Adrenal gland (tissue), 5 donors: ENCODE results near the gene KDM4C.

Source experiments
- CTCF ChIP-seq, 6 experiments: fragments of 450-650 bp in 4 of 6; fragments of 200-600 bp in 2 of 6; sonication (generic) in 1 of 6; IDR thresholded peaks; 1 replicate in 5 of 6; 2 replicates in 1 of 6; pipeline versions ENCODE4 v1.5.1 to v1.8.0; 2016 to 2021; ENCODE audit warnings: antibody characterized with exemption in 6 of 6, mild to moderate bottlenecking in 2 of 6, moderate library complexity in 1 of 6
- POLR2A ChIP-seq, 2 donors: fragments of 450-650 bp; IDR thresholded peaks; one replicate each; pipeline ENCODE4 v1.6.1; 2017; ENCODE audit warnings: antibody characterized with exemption in 2 of 2, mild to moderate bottlenecking in 2 of 2, moderate library complexity in 1 of 2
- donor health status: DM: no; HTN: no; CAD: no.

GRCh38 chr9:6771722-6772121 lies 13.9 kb downstream of the KDM4C start:
- TF ChIP-seq POLR2A (IDR thresholded peaks at IDR 0.05): no peak
- TF ChIP-seq CTCF (IDR thresholded peaks at IDR 0.05): no peak
